Fibroblast of lung (primary cell): ENCODE results near the gene DSTN. TPM values are rescaled to one million over a fixed set of nuclear protein-coding genes. Genes with fewer than 3 reads are reported as not detected.

Experiments
- DNase-seq, 2 donors: peaks; one replicate each; pipeline versions ENCODE4 v3.0.0 to v3.0.0-alpha.2; 2010; ENCODE audit warnings: low read depth in 2 of 2
- H2AFZ ChIP-seq: 2 replicates; pipeline ENCODE4 v1.5.1; 2012; ENCODE audit warnings: low read length, control low read depth, inconsistent platforms
- H3K27ac ChIP-seq: 2 replicates; pipeline ENCODE4 v1.5.1; 2011; ENCODE audit warnings: low read length, control low read depth; ENCODE audit not compliant: insufficient read depth
- H3K27me3 ChIP-seq: 2 replicates; pipeline ENCODE4 v1.5.1; 2011; ENCODE audit warnings: mild to moderate bottlenecking, low read length; ENCODE audit not compliant: control insufficient read depth, insufficient read depth
- H3K36me3 ChIP-seq: 2 replicates; pipeline ENCODE4 v1.5.1; 2011; ENCODE audit warnings: low read length; ENCODE audit not compliant: control insufficient read depth, insufficient read depth
- H3K4me1 ChIP-seq: 2 replicates; pipeline ENCODE4 v1.5.1; 2011; ENCODE audit warnings: low read length; ENCODE audit not compliant: control insufficient read depth, insufficient read depth; ENCODE audit errors: extremely low read depth
- H3K4me2 ChIP-seq: 2 replicates; pipeline ENCODE4 v1.5.1; 2011; ENCODE audit warnings: low read length, control low read depth; ENCODE audit not compliant: insufficient read depth; ENCODE audit errors: extremely low read depth
- H3K4me3 ChIP-seq, 4 experiments: fragments of 200-600 bp in 1 of 4; sonication (generic) in 1 of 4; replicated peaks in 1 of 4; 2 replicates each; pipeline ENCODE4 v1.5.1; 2011 to 2016; ENCODE audit warnings: low read length in 4 of 4, low read depth in 3 of 4, mild to moderate bottlenecking in 3 of 4, control low read depth in 2 of 4, inconsistent platforms in 1 of 4, mixed read lengths in 1 of 4; ENCODE audit not compliant: insufficient read depth in 1 of 4; ENCODE audit errors: control extremely low read depth in 1 of 4
- H3K79me2 ChIP-seq: 2 replicates; pipeline ENCODE4 v1.5.1; 2012; ENCODE audit warnings: mild to moderate bottlenecking, low read length, inconsistent platforms; ENCODE audit not compliant: control insufficient read depth, insufficient read depth
- H3K9ac ChIP-seq: 2 replicates; pipeline ENCODE4 v1.5.1; 2011; ENCODE audit warnings: mild to moderate bottlenecking, low read length, control low read depth; ENCODE audit not compliant: insufficient read depth
- H3K9me3 ChIP-seq: 2 replicates; pipeline ENCODE4 v1.5.1; 2012; ENCODE audit warnings: low read depth, low read length; ENCODE audit not compliant: control insufficient read depth, insufficient read depth
- H4K20me1 ChIP-seq: 2 replicates; pipeline ENCODE4 v1.5.1; 2011; ENCODE audit warnings: low read length; ENCODE audit not compliant: control insufficient read depth, insufficient read depth; ENCODE audit errors: extremely low read depth
- CTCF ChIP-seq, 2 donors: IDR thresholded peaks in 1 of 2; conservative IDR thresholded peaks in 1 of 2; 1 replicate in 1 of 2; 2 replicates in 1 of 2; pipeline ENCODE4 v1.5.1; 2011 to 2012; ENCODE audit warnings: low read length in 2 of 2, control low read depth in 1 of 2, inconsistent platforms in 1 of 2, low read depth in 1 of 2, mild to moderate bottlenecking in 1 of 2
- EZH2 ChIP-seq: IDR thresholded peaks from 2 replicates; pipeline ENCODE4 v1.5.1; 2012; ENCODE audit warnings: low read length, control low read depth, mild to moderate bottlenecking; ENCODE audit errors: missing control alignments
- polyA plus RNA-seq, 2 donors: library from polyadenylated mRNA; depleted of rRNA in 1 of 2; stranded (reverse) in 1 of 2; unstranded in 1 of 2; fragments of >200 nt; gene quantifications; 2 replicates each; pipeline ENCODE4 v1.2.1, GENCODE V29; 2011 to 2012; ENCODE audit warnings: missing spikeins in 1 of 2
- total RNA-seq: library from RNA; depleted of rRNA; stranded (reverse); fragments of >200 nt; gene quantifications from 2 replicates; pipeline ENCODE4 v1.2.1, GENCODE V29; 2014

Gene DSTN
- total and polyA plus RNA-seq, 2 donors (not counting 1 experiment from before 2014, with no cell fraction given) = 289 to 737 TPM

- TF ChIP-seq CTCF (conservative IDR thresholded peaks at IDR 0.05 in 1 of 2, IDR thresholded peaks at IDR 0.05 in 1 of 2; ENCODE audit: low read depth in 1 of 2, low read length in 2 of 2) (no peak), EZH2 (no peak)
- no peak for DNase-seq
- H3K4me1 ChIP-seq = peaks cover 10% of the 10 kb centered on the region
- H3K27ac ChIP-seq = no peak overlapping the region
- peaks cover 51% of the 10 kb centered on the region for H3K36me3 ChIP-seq
- H3K9me3 ChIP-seq = no peaks in the 10 kb centered on the region
- no peak overlapping the region for H3K4me2 ChIP-seq
- H3K9ac ChIP-seq = no peak overlapping the region
- peaks cover 6% of the 10 kb centered on the region for H4K20me1 ChIP-seq
- H3K27me3 ChIP-seq = no peaks in the 10 kb centered on the region
- H2AFZ ChIP-seq = no peak overlapping the region
- no peak overlapping the region for H3K4me3 ChIP-seq
- peaks cover 92% of the 10 kb centered on the region for H3K79me2 ChIP-seq
Observed at GRCh38 chr20:17641520-17641964, 71.7 kb downstream of the DSTN start.

- TF ChIP-seq CTCF (conservative IDR thresholded peaks at IDR 0.05 in 1 of 2, IDR thresholded peaks at IDR 0.05 in 1 of 2; ENCODE audit: low read depth in 1 of 2, low read length in 2 of 2) (no peak), EZH2 (no peak)
- Histone ChIP-seq H3K79me2 (peaks cover 94% of the 10 kb centered on the region), H4K20me1 (peaks cover 6% of the 10 kb centered on the region)
Observed at GRCh38 chr20:17641993-17642392, 72.1 kb downstream of the DSTN start.

GRCh38 chr20:17642404-17643269, 72.8 kb downstream of the DSTN start:
- Histone ChIP-seq H3K27ac (no peak overlapping the region), H3K4me1 (peaks cover under 1% of the 10 kb centered on the region), H3K9me3 (no peaks in the 10 kb centered on the region), H3K4me3 (no peak overlapping the region), H3K4me2 (no peak overlapping the region), H3K36me3 (peaks cover 43% of the 10 kb centered on the region), H4K20me1 (peaks cover 2% of the 10 kb centered on the region), H3K9ac (no peak overlapping the region), H3K27me3 (no peaks in the 10 kb centered on the region), H3K79me2 (peaks cover 94% of the 10 kb centered on the region), H2AFZ (no peak overlapping the region)
- DNase-seq = no peak
- TF ChIP-seq CTCF (conservative IDR thresholded peaks at IDR 0.05 in 1 of 2, IDR thresholded peaks at IDR 0.05 in 1 of 2; ENCODE audit: low read depth in 1 of 2, low read length in 2 of 2) (no peak), EZH2 (no peak)

More at GRCh38 chr20:17641993-17642392, 72.1 kb downstream of the DSTN start:
- Histone ChIP-seq H3K4me2 (no peak overlapping the region), H3K9me3 (no peaks in the 10 kb centered on the region), H2AFZ (no peak overlapping the region), H3K27me3 (no peaks in the 10 kb centered on the region), H3K9ac (no peak overlapping the region), H3K36me3 (peaks cover 49% of the 10 kb centered on the region), H3K4me3 (no peak overlapping the region), H3K27ac (no peak overlapping the region), H3K4me1 (peaks cover 7% of the 10 kb centered on the region)
- no peak for DNase-seq
